Measurements from ENCODE around the gene MAPK4. TPM values are rescaled to one million over a fixed set of nuclear protein-coding genes. Genes with fewer than 3 reads are reported as not detected.

Gene MAPK4
- total RNA-seq: 0.48 TPM in 1 of 2 replicates, not detected in the other

DNA sequence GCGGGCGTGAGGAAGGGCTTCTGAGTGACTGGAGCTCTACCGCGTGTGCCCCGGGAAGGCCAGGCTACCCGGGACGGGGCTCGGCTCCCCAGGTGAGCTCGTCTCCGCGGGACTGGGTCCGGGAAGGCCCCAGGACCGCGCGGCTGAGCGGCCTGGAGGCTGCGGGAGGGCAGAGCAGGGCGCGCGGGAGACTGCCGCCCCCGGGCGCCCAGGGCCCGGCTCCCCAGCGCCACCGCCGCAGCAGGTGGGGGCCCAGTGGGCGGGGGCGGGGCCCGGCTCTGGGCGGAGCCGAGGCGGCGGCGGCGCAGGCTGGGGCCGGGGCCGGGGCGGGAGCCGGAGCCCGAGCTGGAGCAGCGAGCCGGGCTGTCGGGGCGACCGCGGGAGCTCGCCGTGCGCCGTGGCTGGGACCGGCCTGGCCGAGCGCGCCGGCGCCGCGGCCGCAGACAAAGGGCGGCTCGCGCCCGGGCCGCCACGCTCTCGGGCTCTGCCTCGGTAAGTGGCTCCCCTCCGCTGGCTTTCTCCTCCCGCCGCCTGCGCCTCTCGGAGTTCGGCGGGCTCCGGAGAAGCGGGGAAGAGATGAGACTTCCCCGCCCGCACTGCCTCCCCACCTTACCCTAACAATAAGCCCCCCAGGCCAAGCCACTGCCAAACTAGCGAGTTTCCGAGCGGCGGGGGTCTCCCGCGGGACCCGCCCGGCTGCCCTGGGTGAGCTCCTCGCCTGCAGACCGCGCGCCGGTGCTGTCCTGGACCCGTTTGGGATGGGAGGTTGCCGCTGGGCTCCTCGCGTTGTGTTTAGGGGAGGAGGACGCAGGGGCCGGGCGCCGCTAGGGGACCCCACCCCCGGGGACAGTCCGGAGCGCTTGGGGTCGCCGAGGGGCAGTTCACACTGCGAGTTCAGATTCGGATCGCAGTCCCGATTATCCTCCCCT, at the start of gene MAPK4:
MAPK4 (plus strand) TSS at position 336 of the 929 bp plus-strand sequence. CDS start 103,872 bp downstream, outside the sequence.

Other genes starting within 250 kb of the MAPK4 start
- gene SKA1, start 185.0 kb upstream of the MAPK4 start, total RNA-seq: 0.85 and 1.2 TPM in 2 replicates

Data from tracheal epithelial cell (primary cell).